Endometrial microvascular endothelial cells (primary cell): ENCODE data around the gene MBNL2. TPM values are rescaled to one million over a fixed set of nuclear protein-coding genes. Genes with fewer than 3 reads are reported as not detected.
"Not testable (repeated sequence)": the region's sequence is repeated elsewhere in the genome, so short reads cannot be mapped to it uniquely, and the experiment has no call there.

Experiments
- in situ Hi-C: cut with HindIII; loops from 2 replicates; pipeline ENCODE4 v1.10.0; 2017; ENCODE audit warnings: low sequenced_read_pairs, low pct_unique_long_range_greater_than_20kb; ENCODE audit errors: inconsistent ontology term
- total RNA-seq: library from RNA; depleted of rRNA; stranded (reverse); fragments of >200 nt; gene quantifications from one replicate; pipeline ENCODE4 v1.2.3, GENCODE V29; 2015; ENCODE audit errors: inconsistent ontology term

The MBNL2 gene
- total RNA-seq, 1 donor from 2014 or later = 76.1 TPM

GRCh38 chr13:97346561-97347254 is 124.6 kb downstream of the MBNL2 start:
- in situ Hi-C loops = loop anchor here (25.0 kb wide), 1 partner anchor 134 kb away; the partner anchor contains the start of gene MBNL2

DNA sequence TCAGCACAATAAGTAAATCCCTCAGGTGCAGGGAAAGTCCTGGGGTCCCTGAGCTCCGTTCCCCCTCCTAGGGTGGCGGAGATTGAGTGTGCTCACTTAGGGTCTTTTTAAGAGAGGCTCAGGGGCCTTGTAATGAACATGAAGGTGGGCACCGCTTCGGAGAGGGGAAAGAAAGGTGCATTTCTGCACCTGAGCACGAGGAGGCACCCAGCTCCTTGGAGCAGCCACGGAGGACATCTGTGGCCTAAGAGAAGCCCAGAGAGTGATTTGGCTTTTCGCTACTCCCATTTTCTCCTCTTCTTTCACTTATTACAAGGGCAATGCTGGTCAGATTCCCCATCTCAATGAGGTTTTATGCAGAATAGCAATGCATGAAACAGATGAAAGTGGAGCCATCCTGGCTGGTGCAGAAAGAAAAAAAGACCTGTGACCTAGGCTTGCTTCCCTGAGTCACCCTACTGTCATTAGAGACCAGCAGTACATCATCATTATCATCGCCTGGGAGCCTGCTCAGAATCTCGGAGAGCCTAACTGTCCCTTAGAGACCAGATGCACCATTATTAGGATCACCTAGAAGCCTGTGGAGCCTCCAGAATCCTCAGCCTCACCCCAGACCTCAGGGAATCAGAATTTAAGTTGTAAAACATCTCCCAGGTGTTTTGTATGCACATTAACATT is 125.3 kb downstream of the MBNL2 start:
- in situ Hi-C loops = loop anchor here (25.0 kb wide), 1 partner anchor 135 kb away; the partner anchor contains the start of gene MBNL2

DNA sequence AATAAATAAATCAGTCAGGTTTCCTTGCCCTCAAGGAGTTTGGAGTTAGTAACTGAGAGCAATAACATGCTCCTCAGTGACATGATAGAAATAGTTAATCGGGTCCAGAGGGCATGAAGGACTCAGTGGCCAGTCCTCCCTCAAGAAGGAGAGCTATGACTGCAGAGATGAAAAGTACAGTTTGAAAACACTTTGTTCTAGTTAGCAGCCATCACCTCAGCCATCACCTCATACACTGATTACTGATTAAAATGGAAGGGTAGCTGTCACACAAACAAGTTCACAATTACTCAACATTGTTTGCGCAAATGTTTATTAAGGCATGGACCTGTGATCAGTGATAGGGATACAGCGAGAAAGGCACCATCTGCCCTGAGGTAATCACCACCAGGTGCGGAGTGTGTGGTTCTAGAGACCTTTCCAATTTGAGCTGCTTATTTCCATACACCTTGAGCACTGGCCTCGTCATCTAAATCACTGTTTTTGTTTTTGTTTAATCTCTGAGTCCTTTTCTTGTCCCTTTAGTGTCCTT is 126.5 kb downstream of the MBNL2 start:
- in situ Hi-C loops = loop anchor here (25.0 kb wide), 1 partner anchor 136 kb away; the partner anchor contains the start of gene MBNL2

- in situ Hi-C loops = not testable (repeated sequence)
Observed at GRCh38 chr13:97352012-97352411, 129.9 kb downstream of the MBNL2 start.

- in situ Hi-C loops = no loop called here
Observed at GRCh38 chr13:97352815-97353214, 130.7 kb downstream of the MBNL2 start.

DNA sequence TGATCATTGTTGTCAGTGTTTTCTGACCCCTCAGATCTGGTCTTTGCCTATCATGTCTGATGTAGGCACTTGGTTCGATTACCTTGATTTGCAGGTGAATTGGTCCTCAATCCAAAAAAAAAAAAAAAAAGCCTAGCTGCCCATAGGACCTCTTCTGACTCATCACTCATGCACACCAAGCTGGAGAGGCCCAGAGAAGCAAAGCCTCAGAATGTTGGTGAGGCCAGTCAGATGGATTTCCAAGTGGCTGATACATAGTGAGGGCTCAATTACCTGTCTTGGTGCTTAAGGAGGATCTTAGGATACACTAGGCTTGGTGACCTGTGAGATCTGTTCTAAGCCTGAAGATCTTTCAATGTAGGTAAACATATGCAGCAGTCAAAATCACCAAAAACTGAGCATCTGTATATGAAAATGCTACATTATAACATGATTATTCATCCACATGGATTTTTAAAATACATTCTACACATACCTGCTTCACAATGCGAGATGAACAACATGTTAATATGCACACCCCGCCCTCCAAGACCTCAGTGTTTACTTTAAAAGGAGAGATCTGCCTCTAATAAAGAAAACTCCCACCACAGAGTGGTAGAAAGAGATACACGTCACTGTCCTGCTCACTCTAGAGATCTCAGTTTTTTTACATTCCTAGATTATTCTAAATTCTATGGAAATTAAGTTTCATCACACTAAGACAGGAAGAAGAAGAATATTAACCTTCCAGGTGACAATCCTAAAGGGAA is 132.0 kb downstream of the MBNL2 start:
- in situ Hi-C loops = no loop called here

GRCh38 chr13:97354808-97355207 is 132.7 kb downstream of the MBNL2 start:
- in situ Hi-C loops = no loop called here

- in situ Hi-C loops = no loop called here
Observed at GRCh38 chr13:97356592-97356991, 134.5 kb downstream of the MBNL2 start.

DNA sequence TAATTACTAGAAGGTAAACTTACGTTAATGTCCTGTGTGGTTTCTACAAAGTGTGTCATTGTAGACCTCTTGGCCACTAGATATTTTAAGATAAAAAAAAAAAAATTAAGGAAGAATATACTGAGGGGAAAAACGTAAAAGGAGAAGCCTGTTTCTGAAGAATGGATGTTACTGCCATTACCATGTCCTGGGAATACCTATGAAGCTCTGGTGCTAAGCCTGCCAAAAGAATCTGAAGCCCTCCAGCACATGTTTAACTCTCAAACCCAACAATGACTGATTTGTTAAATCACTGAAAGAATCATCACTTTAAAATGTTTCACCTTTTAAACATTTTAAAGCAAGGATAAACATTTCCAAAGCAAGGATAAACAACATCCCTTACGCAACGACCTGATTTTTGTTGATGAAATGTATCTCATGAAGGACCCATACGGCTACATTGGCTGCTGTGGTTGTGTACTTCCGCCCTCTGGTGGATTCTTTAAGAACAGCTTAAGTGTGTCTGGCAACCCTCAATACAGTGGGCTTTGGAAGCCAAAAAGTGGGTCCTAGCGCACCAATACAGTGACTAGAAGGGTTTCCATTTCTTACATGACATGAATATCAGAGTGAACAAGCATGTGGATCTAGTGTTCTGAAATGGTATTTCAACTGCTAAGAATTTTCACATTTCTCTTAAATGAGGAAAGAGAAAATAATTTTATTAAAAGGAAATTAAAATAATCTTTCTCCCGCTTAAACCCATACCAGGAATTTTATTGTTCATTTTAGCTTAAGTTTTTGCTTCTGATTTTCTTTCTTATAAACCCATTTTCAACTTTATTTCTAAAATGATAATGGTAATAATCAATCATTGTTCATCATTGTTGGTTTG is 137.3 kb downstream of the MBNL2 start:
- in situ Hi-C loops = no loop called here

- in situ Hi-C loops = no loop called here
Observed at GRCh38 chr13:97360610-97361009, 138.5 kb downstream of the MBNL2 start.

DNA sequence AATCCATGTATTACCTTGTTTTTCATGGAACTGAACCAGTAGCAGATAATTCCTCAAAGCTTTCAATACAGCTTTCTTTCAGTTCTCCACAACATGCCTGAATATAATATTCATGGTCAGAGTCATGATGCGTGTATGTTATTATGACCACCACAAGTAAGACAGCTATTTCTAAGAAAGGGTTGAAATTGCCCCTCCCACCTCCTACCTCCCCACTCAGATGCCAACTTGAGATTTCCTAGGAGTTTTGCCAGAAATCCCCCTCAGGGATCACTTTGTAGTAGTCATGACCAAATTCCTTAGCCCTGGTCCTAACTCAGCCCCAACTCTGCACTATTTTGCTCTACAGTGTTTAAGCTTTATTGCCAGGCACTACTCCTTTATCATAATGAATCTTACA is 141.9 kb downstream of the MBNL2 start:
- in situ Hi-C loops = no loop called here

DNA sequence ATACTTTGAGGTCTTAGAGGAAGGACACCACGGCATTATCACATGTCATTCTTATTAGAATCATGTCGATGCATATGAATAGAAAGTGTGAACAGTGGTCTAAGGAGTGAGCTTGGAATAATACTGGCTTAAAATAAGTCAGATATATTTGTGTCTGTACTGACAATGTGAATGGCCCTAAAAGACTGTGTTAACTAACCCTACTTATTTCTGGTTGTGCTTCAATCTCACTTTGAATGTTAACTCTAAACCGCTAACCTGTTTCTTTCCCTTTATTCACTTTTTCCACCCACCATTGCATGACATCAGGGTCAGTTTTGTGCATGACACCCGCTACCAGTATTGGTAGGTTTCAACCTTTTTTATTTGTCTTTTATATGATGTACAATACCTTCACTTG is 142.7 kb downstream of the MBNL2 start:
- in situ Hi-C loops = no loop called here

GRCh38 chr13:97366172-97366688 is 144.1 kb downstream of the MBNL2 start:
- in situ Hi-C loops = no loop called here

- in situ Hi-C loops = no loop called here
Observed at GRCh38 chr13:97367016-97367822, 145.1 kb downstream of the MBNL2 start.

GRCh38 chr13:97369261-97369893 is 147.2 kb downstream of the MBNL2 start:
- in situ Hi-C loops = no loop called here

- in situ Hi-C loops = no loop called here
Observed at GRCh38 chr13:97371486-97372109, 149.5 kb downstream of the MBNL2 start.

DNA sequence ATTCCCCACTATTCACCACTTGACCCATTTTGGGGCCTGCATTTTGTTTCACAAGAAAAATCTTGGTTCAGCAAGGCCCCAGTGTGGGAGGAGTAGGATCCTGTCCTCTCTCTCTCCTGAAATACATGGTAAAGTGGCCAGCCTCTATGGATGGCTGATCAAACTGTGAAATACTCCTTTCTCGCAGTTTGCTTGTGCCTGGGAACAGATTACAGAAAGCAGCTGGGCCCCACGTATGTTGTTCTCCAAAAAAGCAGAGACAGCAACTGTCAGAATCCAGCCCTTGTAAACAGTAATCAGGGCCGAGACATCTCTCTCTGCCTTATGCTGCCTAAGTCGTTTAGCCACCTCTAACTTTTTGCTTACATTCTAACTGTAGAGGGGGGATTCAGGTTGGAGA is 150.8 kb downstream of the MBNL2 start:
- in situ Hi-C loops = no loop called here
